ENCODE results near the gene MCM8.

DNA sequence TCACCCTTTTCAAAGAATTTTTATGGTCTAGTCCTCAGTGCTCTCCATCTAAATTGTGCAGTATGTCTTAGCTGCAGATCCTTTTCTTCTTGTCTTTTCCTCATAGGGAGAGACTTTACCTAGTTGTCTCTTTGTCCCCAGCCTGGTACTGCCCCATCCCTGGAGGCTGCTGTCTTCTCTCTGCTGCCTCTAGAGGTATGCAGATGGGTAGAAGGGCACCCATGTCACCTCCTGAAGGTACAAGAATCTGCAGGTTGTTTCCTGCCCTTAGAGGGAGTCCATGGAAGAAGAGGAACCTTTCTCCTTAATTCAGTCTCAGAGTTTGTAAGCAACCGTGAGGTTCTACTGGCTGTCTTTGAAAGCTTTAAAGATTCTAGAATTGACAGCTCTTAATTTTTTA lies 39.1 kb downstream of the MCM8 start:
- TF ChIP-seq POLR2A (IDR thresholded peaks at IDR 0.05) (no peak), POLR2AphosphoS5 (IDR thresholded peaks at IDR 0.05) (no peak), EP300 (IDR thresholded peaks at IDR 0.05) (no peak)
- TF ChIP-seq, protein P1, sequence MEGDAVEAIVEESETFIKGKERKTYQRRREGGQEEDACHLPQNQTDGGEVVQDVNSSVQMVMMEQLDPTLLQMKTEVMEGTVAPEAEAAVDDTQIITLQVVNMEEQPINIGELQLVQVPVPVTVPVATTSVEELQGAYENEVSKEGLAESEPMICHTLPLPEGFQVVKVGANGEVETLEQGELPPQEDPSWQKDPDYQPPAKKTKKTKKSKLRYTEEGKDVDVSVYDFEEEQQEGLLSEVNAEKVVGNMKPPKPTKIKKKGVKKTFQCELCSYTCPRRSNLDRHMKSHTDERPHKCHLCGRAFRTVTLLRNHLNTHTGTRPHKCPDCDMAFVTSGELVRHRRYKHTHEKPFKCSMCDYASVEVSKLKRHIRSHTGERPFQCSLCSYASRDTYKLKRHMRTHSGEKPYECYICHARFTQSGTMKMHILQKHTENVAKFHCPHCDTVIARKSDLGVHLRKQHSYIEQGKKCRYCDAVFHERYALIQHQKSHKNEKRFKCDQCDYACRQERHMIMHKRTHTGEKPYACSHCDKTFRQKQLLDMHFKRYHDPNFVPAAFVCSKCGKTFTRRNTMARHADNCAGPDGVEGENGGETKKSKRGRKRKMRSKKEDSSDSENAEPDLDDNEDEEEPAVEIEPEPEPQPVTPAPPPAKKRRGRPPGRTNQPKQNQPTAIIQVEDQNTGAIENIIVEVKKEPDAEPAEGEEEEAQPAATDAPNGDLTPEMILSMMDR (IDR thresholded peaks at IDR 0.05) = no peak

Data from sigmoid colon (tissue), 4 donors.